Measurements from ENCODE around the gene FURIN. TPM values are rescaled to one million over a fixed set of nuclear protein-coding genes. Genes with fewer than 3 reads are reported as not detected.

Gene FURIN
- polyA plus RNA-seq, 1 of the 3 experiments (the other 2 are of a cell fraction), result 40.8 TPM

GRCh38 chr15:90862964-90863778 is 5.2 kb upstream of the FURIN start:
- TF ChIP-seq NFIC (IDR thresholded peaks at IDR 0.05; ENCODE audit: borderline replicate concordance) (no peak), REST (IDR thresholded peaks at IDR 0.05; ENCODE audit: low read depth, low read length) (no peak), MEF2A (IDR thresholded peaks at IDR 0.05; ENCODE audit: borderline replicate concordance, low read depth) (no peak), GABPA (IDR thresholded peaks at IDR 0.05; ENCODE audit: low read depth) (no peak), YY1 (IDR thresholded peaks at IDR 0.05; ENCODE audit: low read depth) (no peak), FOXM1 (IDR thresholded peaks at IDR 0.05; ENCODE audit: low read depth) (no peak), RFX5 (IDR thresholded peaks at IDR 0.05; ENCODE audit: low read length) (no peak), MXI1 (IDR thresholded peaks at IDR 0.05; ENCODE audit: low read depth, low read length) (no peak), USF2 (IDR thresholded peaks at IDR 0.05; ENCODE audit: borderline replicate concordance, low read depth, low read length) (no peak)
- TF ChIP-seq, protein P1, sequence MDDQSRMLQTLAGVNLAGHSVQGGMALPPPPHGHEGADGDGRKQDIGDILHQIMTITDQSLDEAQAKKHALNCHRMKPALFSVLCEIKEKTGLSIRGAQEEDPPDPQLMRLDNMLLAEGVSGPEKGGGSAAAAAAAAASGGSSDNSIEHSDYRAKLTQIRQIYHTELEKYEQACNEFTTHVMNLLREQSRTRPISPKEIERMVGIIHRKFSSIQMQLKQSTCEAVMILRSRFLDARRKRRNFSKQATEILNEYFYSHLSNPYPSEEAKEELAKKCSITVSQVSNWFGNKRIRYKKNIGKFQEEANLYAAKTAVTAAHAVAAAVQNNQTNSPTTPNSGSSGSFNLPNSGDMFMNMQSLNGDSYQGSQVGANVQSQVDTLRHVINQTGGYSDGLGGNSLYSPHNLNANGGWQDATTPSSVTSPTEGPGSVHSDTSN (IDR thresholded peaks at IDR 0.05), result no peak
- H3K79me2 ChIP-seq (ENCODE audit: insufficient read depth), result no peaks in the 10 kb centered on the region
- H3K4me1 ChIP-seq (ENCODE audit: control insufficient read depth in 1 of 2, insufficient read depth in 2 of 2, low read depth in 1 of 2, low read length in 1 of 2), result no peaks in the 10 kb centered on the region; a peak in 1 of 4 replicates
- no peak overlapping the region for H3K4me3 ChIP-seq (ENCODE audit: low read depth in 2 of 2, low read length in 1 of 2)
- H3K27me3 ChIP-seq (ENCODE audit: insufficient read depth), result no peaks in the 10 kb centered on the region
- no peak overlapping the region for H3K4me2 ChIP-seq
- no peak overlapping the region for H2AFZ ChIP-seq (ENCODE audit: low read depth)
- WGBS (ENCODE audit: low lambda C conversion rate), result 83% methylated on average over 5 of the region's 5 CpGs
- ChIA-PET CTCF (interaction anchor here (1.1 kb wide), 1 partner anchor 22 kb away, joined by 3 read pairs; no protein-coding TSS in a partner anchor), POLR2A (no interaction called here)
- no peaks in the 10 kb centered on the region for H3K9me3 ChIP-seq
- no peak overlapping the region for H3K27ac ChIP-seq (ENCODE audit: low read depth in 2 of 2, low read length in 1 of 2)
- no peaks in the 10 kb centered on the region for H3K36me3 ChIP-seq (replicated peaks in 1 of 2; ENCODE audit: control insufficient read depth in 1 of 2, insufficient read depth in 2 of 2, low read length in 1 of 2)
- H3F3A ChIP-seq (replicated peaks; ENCODE audit: insufficient read depth), result peaks cover 5% of the 10 kb centered on the region
- H4K20me1 ChIP-seq (ENCODE audit: insufficient read depth), result no peaks in the 10 kb centered on the region
- no peak for DNase-seq
- H3K9me2 ChIP-seq, result no peaks in the 10 kb centered on the region
- H3K9ac ChIP-seq, result no peak overlapping the region

GRCh38 chr15:90863987-90864386 is 4.4 kb upstream of the FURIN start:
- DNase-seq, result no peak
- ChIA-PET CTCF (interaction anchor here (1.5 kb wide), 1 partner anchor 23 kb away, joined by 3 read pairs; no protein-coding TSS in a partner anchor), POLR2A (no interaction called here)
- H3K36me3 ChIP-seq (replicated peaks in 1 of 2; ENCODE audit: control insufficient read depth in 1 of 2, insufficient read depth in 2 of 2, low read length in 1 of 2), result no peaks in the 10 kb centered on the region
- H3K4me3 ChIP-seq (ENCODE audit: low read depth in 2 of 2, low read length in 1 of 2), result no peak overlapping the region
- H3K79me2 ChIP-seq (ENCODE audit: insufficient read depth), result no peaks in the 10 kb centered on the region
- no peaks in the 10 kb centered on the region for H3K9me2 ChIP-seq
- TF ChIP-seq RFX5 (IDR thresholded peaks at IDR 0.05; ENCODE audit: low read length) (no peak), FOXM1 (IDR thresholded peaks at IDR 0.05; ENCODE audit: low read depth) (no peak), CTCF (IDR thresholded peaks at IDR 0.05) (no peak), POLR2AphosphoS5 (IDR thresholded peaks at IDR 0.05; ENCODE audit: low read depth, low read length) (no peak), USF1 (IDR thresholded peaks at IDR 0.05; ENCODE audit: borderline replicate concordance, low read depth) (no peak), TCF12 (IDR thresholded peaks at IDR 0.05) (no peak)
- no peaks in the 10 kb centered on the region for H4K20me1 ChIP-seq (ENCODE audit: insufficient read depth)
- H3K4me1 ChIP-seq (ENCODE audit: control insufficient read depth in 1 of 2, insufficient read depth in 2 of 2, low read depth in 1 of 2, low read length in 1 of 2), result peaks cover 0 to 3% of the 10 kb centered on the region in 2 experiments; a peak in 2 of 4 replicates
- H3K9me3 ChIP-seq, result no peaks in the 10 kb centered on the region
- no peak overlapping the region for H3K27ac ChIP-seq (ENCODE audit: low read depth in 2 of 2, low read length in 1 of 2)
- no peaks in the 10 kb centered on the region for H3K27me3 ChIP-seq (ENCODE audit: insufficient read depth)
- H3K9ac ChIP-seq, result no peak overlapping the region
- no peak overlapping the region for H3K4me2 ChIP-seq
- 90% methylated on average over 4 of the region's 4 CpGs for WGBS (ENCODE audit: low lambda C conversion rate)
- peaks cover 10% of the 10 kb centered on the region for H3F3A ChIP-seq (replicated peaks; ENCODE audit: insufficient read depth)
- no peak overlapping the region for H2AFZ ChIP-seq (ENCODE audit: low read depth)
